Neuronal stem cell (in vitro differentiated cells): ENCODE results near the gene PTGES3.

Experiments used
- DNase-seq: peaks from one replicate; pipeline ENCODE4 v3.0.0-alpha.2; 2013; ENCODE audit warnings: low spot score
- H2AFZ ChIP-seq: one replicate; pipeline ENCODE4 v1.6.1; 2013; ENCODE audit warnings: mild to moderate bottlenecking, low read length, inconsistent platforms
- H2AK5ac ChIP-seq: 2 replicates; pipeline ENCODE4 v1.6.1; 2013; ENCODE audit warnings: low read depth, mild to moderate bottlenecking, inconsistent platforms, low read length, moderate library complexity, mixed read lengths
- H2BK120ac ChIP-seq: 2 replicates; pipeline ENCODE4 v1.6.1; 2013; ENCODE audit warnings: low read depth, mild to moderate bottlenecking, inconsistent platforms, low read length, moderate library complexity, mixed read lengths
- H2BK12ac ChIP-seq: one replicate; pipeline ENCODE4 v1.6.1; 2013; ENCODE audit warnings: low read length, inconsistent platforms
- H2BK15ac ChIP-seq: 2 replicates; pipeline ENCODE4 v1.6.1; 2013; ENCODE audit warnings: mild to moderate bottlenecking, low read length, inconsistent platforms, mixed read lengths
- H2BK5ac ChIP-seq: one replicate; pipeline ENCODE4 v1.6.1; 2013; ENCODE audit warnings: inconsistent platforms, mild to moderate bottlenecking, low read length, moderate library complexity
- H3K14ac ChIP-seq: one replicate; pipeline ENCODE4 v1.6.1; 2013; ENCODE audit warnings: low read length, inconsistent platforms
- H3K18ac ChIP-seq: 2 replicates; pipeline ENCODE4 v1.6.1; 2013; ENCODE audit warnings: low read length, inconsistent platforms
- H3K23ac ChIP-seq: 2 replicates; pipeline ENCODE4 v1.6.1; 2013; ENCODE audit warnings: low read depth, mild to moderate bottlenecking, mixed read lengths, low read length, inconsistent platforms; ENCODE audit not compliant: poor library complexity
- H3K27ac ChIP-seq: replicated peaks from 3 replicates; pipeline ENCODE4 v1.5.1; 2013; ENCODE audit warnings: low read length, inconsistent platforms
- H3K27me3 ChIP-seq, 3 experiments: 2 replicates each; pipeline ENCODE4 v1.6.1; 2013; ENCODE audit warnings: low read length in 3 of 3, mild to moderate bottlenecking in 2 of 3, inconsistent platforms in 1 of 3, low read depth in 1 of 3, mixed read lengths in 1 of 3, moderate library complexity in 1 of 3; ENCODE audit not compliant: control insufficient read depth in 3 of 3, insufficient read depth in 3 of 3
- H3K36me3 ChIP-seq, 2 donors: replicated peaks in 1 of 2; 2 replicates each; pipeline ENCODE4 v1.6.1; 2013; ENCODE audit warnings: low read length in 2 of 2; ENCODE audit not compliant: control insufficient read depth in 2 of 2, insufficient read depth in 2 of 2
- H3K4ac ChIP-seq: 2 replicates; pipeline ENCODE4 v1.6.1; 2013; ENCODE audit warnings: inconsistent platforms, mild to moderate bottlenecking, low read length, moderate library complexity
- H3K4me1 ChIP-seq, 2 donors: 1 replicate in 1 of 2; 2 replicates in 1 of 2; pipeline ENCODE4 v1.6.1; 2013; ENCODE audit warnings: low read length in 2 of 2, low read depth in 1 of 2; ENCODE audit not compliant: control insufficient read depth in 2 of 2, insufficient read depth in 1 of 2
- H3K4me2 ChIP-seq: one replicate; pipeline ENCODE4 v1.6.1; 2013; ENCODE audit warnings: mild to moderate bottlenecking, low read length, inconsistent platforms; ENCODE audit not compliant: insufficient read depth, poor library complexity, severe bottlenecking
- H3K4me3 ChIP-seq, 2 donors: 2 replicates each; pipeline ENCODE4 v1.5.1; 2013; ENCODE audit warnings: low read length in 2 of 2, mild to moderate bottlenecking in 2 of 2, inconsistent platforms in 1 of 2, moderate library complexity in 1 of 2
- H3K79me1 ChIP-seq: one replicate; pipeline ENCODE4 v1.6.1; 2013; ENCODE audit warnings: low read depth, mild to moderate bottlenecking, inconsistent platforms, low read length, moderate library complexity
- H3K9ac ChIP-seq: one replicate; pipeline ENCODE4 v1.6.1; 2013; ENCODE audit warnings: mild to moderate bottlenecking, low read depth, low read length, inconsistent platforms; ENCODE audit not compliant: poor library complexity
- H3K9me3 ChIP-seq, 2 donors: replicated peaks in 1 of 2; 2 replicates each; pipeline versions ENCODE3 to v1.6.1; 2013; ENCODE audit warnings: low read length in 2 of 2, mild to moderate bottlenecking in 2 of 2, inconsistent platforms in 1 of 2, low read depth in 1 of 2, mixed read lengths in 1 of 2, moderate library complexity in 1 of 2; ENCODE audit not compliant: control insufficient read depth in 2 of 2, insufficient read depth in 1 of 2
- H4K8ac ChIP-seq: one replicate; pipeline ENCODE4 v1.6.1; 2013; ENCODE audit warnings: low read depth, mild to moderate bottlenecking, inconsistent platforms, low read length, moderate library complexity
- H4K91ac ChIP-seq: one replicate; pipeline ENCODE4 v1.6.1; 2013; ENCODE audit warnings: low read length, low read depth, mild to moderate bottlenecking, inconsistent platforms; ENCODE audit not compliant: poor library complexity
- WGBS, 2 donors: extraction: QIAGEN DNeasy Blood & Tissue Kit; methylation state at CpG; one replicate each; pipeline ENCODE4 v1.1.7; 2013; ENCODE audit warnings: missing lambda C conversion rate in 2 of 2, mixed read lengths in 1 of 2; ENCODE audit not compliant: insufficient read length in 2 of 2, insufficient replicate concordance in 1 of 2; ENCODE audit errors: extremely low coverage in 2 of 2; 5-methylcytosine and 5-hydroxymethylcytosine counted together

Gene PTGES3

DNA sequence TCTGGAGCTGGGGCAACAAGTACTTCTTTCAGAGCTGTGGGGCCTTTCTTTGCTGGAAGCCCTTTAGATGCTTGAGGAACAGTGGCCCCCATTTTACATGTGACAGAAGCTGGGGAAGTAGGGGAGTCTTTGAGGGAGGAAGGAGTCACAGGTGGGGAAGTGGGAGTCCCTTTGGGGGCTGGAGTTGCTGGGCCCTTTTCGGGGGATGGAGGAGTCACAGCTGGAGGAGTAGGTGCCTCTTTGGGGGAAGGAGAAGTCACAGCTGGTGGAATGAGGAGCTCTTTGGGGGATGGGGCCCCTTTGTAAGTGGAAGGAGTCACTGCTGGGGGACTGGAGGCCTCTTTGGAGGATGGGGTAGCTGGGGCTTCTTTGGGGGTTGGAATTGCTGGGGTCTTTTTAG lies 28.4 kb upstream of the PTGES3 start:
- H3K4ac ChIP-seq, result no peak overlapping the region
- no peaks in the 10 kb centered on the region for H3K27me3 ChIP-seq
- no peak overlapping the region for H3K4me3 ChIP-seq
- H2AFZ ChIP-seq, result no peak overlapping the region
- DNase-seq, result no peak
- H4K91ac ChIP-seq, result no peak overlapping the region
- no peak overlapping the region for H3K27ac ChIP-seq
- H2BK120ac ChIP-seq, result no peak overlapping the region
- H3K36me3 ChIP-seq, result peaks cover 48 to 87% of the 10 kb centered on the region in 2 donors
- H3K9me3 ChIP-seq, result no peaks in the 10 kb centered on the region
- no peak overlapping the region for H2BK12ac ChIP-seq
- H3K4me2 ChIP-seq, result no peak overlapping the region
- peaks cover 2% of the 10 kb centered on the region for H3K79me1 ChIP-seq
- H4K8ac ChIP-seq, result no peak overlapping the region
- H2BK5ac ChIP-seq, result no peak overlapping the region
- no CpG with 5 or more reads among the region's 1 CpG for WGBS, 2 donors
- no peak overlapping the region for H2AK5ac ChIP-seq
- no peak overlapping the region for H3K18ac ChIP-seq
- peaks cover 0 to 10% of the 10 kb centered on the region in 2 donors for H3K4me1 ChIP-seq
- no peak overlapping the region for H3K23ac ChIP-seq
- no peak overlapping the region for H3K14ac ChIP-seq
- no peak overlapping the region for H2BK15ac ChIP-seq
- no peak overlapping the region for H3K9ac ChIP-seq

DNA sequence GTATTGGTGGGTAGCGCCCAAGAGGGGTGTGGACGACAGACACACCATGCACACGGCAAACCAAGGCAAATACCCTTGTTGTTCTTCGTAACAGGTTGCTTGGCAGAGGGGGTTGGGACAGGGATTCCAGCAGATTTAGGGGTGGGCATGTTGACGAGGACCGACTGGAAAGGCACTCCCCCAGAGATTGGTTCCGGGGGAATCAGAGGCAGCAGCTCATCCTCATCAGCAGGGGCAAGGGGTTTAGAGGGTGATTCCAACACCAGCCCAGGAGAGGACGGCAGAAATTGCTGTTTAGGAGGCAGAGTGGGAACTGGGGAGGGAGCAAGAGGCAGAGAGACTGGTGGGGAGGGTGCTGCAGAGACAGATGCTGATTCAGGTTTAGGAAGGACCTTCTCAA lies 27.7 kb upstream of the PTGES3 start:
- Histone ChIP-seq H2BK15ac (no peak overlapping the region), H3K27me3 (no peaks in the 10 kb centered on the region), H2BK5ac (no peak overlapping the region), H3K79me1 (peaks cover 2% of the 10 kb centered on the region), H3K27ac (no peak overlapping the region), H2BK120ac (no peak overlapping the region), H3K9me3 (no peaks in the 10 kb centered on the region), H3K14ac (no peak overlapping the region), H2AFZ (no peak overlapping the region), H3K4ac (no peak overlapping the region), H3K9ac (no peak overlapping the region), H3K36me3 (peaks cover 44 to 86% of the 10 kb centered on the region in 2 donors), H3K4me1 (peaks cover 0 to 6% of the 10 kb centered on the region in 2 donors), H2AK5ac (no peak overlapping the region), H3K23ac (no peak overlapping the region), H3K4me3 (no peak overlapping the region), H3K4me2 (no peak overlapping the region), H2BK12ac (no peak overlapping the region), H3K18ac (no peak overlapping the region), H4K8ac (no peak overlapping the region), H4K91ac (no peak overlapping the region)
- no peak for DNase-seq
- WGBS, 2 donors, result no CpG with 5 or more reads among the region's 8 CpGs

DNA sequence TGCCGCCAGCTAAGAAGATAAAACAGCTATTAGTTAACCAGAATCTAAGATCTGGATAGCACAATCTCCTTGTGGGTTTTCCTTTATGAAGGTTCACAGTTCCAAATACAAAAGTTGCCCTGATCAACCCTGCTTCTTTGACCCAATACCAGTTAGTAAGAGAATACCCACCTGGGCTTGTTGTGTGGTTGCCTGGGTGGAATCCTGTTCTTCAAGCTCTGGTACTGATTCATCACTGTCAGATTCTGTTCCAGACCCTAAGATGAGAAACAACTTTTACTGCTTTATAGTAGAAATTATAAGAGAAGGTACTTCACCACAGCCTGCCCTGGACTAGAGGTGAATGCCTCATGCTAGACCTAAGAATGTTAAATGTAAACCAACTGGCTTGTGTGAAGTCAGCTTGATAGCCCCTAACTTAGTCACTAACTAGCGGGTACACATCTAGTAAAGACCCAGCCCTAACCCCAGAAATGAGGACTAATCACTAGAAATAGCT lies 26.4 kb upstream of the PTGES3 start:
- H4K91ac ChIP-seq, result no peak overlapping the region
- no peak overlapping the region for H3K27ac ChIP-seq
- H2BK5ac ChIP-seq, result no peak overlapping the region
- H3K23ac ChIP-seq, result no peak overlapping the region
- no peak overlapping the region for H2BK12ac ChIP-seq
- no peak overlapping the region for H2BK15ac ChIP-seq
- no peak overlapping the region for H3K18ac ChIP-seq
- no peaks in the 10 kb centered on the region for H3K9me3 ChIP-seq
- H3K4me2 ChIP-seq, result no peak overlapping the region
- H2BK120ac ChIP-seq, result no peak overlapping the region
- no peak overlapping the region for H3K4me3 ChIP-seq
- no peak overlapping the region for H3K9ac ChIP-seq
- peaks cover 35 to 73% of the 10 kb centered on the region in 2 donors for H3K36me3 ChIP-seq
- H3K4me1 ChIP-seq, result no peaks in the 10 kb centered on the region
- no peak overlapping the region for H2AFZ ChIP-seq
- no peak for DNase-seq
- H4K8ac ChIP-seq, result no peak overlapping the region
- H2AK5ac ChIP-seq, result no peak overlapping the region
- no peaks in the 10 kb centered on the region for H3K79me1 ChIP-seq
- no peaks in the 10 kb centered on the region for H3K27me3 ChIP-seq
- no CpG with 5 or more reads among the region's 2 CpGs for WGBS, 2 donors
- H3K14ac ChIP-seq, result no peak overlapping the region
- H3K4ac ChIP-seq, result no peak overlapping the region

DNA sequence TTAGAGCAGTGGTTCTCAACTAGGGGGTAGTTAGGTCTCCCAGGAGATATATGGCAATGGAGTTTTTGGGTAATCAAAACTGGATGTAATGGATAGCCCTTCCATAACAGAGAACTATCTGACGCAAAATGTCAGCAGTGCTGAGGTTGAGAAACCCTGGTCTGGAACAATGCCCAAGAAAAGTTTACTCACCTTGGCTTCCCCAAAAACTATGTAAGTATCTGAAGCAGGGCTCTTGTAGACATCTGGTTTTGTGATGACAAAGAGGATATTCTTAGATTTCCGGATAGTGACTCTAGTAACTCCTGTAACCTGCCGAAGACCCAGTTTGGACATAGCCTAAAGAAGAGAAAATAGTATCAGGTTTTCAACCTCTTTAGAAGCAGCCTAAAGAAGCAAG lies 25.3 kb upstream of the PTGES3 start:
- Histone ChIP-seq H3K4me2 (no peak overlapping the region), H3K23ac (no peak overlapping the region), H2BK5ac (no peak overlapping the region), H3K9me3 (no peaks in the 10 kb centered on the region), H3K36me3 (peaks cover 30 to 64% of the 10 kb centered on the region in 2 donors), H3K79me1 (no peaks in the 10 kb centered on the region), H2BK12ac (no peak overlapping the region), H4K91ac (no peak overlapping the region), H3K18ac (no peak overlapping the region), H4K8ac (no peak overlapping the region), H2AK5ac (no peak overlapping the region), H2AFZ (no peak overlapping the region), H3K27ac (no peak overlapping the region), H3K9ac (no peak overlapping the region), H3K4me3 (no peak overlapping the region), H3K27me3 (no peaks in the 10 kb centered on the region), H3K4ac (no peak overlapping the region), H3K14ac (no peak overlapping the region), H2BK15ac (no peak overlapping the region), H2BK120ac (no peak overlapping the region), H3K4me1 (no peaks in the 10 kb centered on the region)
- DNase-seq, result no peak
- WGBS, 2 donors, result no CpG with 5 or more reads among the region's 3 CpGs
